Stimulated activated CD8-positive, alpha-beta memory T cell treated with anti-CD3 and anti-CD28 coated beads, Interleukin-4, amount 100 ng/mL, for 1 hour (primary cell): Measurements from ENCODE around the gene TRIM43.
"Not testable (repeated sequence)": the region's sequence is repeated elsewhere in the genome, so short reads cannot be mapped to it uniquely, and the experiment has no call there.

Experiments used
- DNase-seq, 2 donors: peaks; one replicate each; pipeline ENCODE4 v3.0.0-alpha.2; 2020; ENCODE audit warnings: low read depth in 2 of 2, low spot score in 1 of 2

TRIM43 gene

GRCh38 chr2:95641289-95641575 lies 49.4 kb downstream of the TRIM43 start:
- DNase-seq: not testable (repeated sequence)

GRCh38 chr2:95641787-95642186 lies 50.0 kb downstream of the TRIM43 start:
- not testable (repeated sequence) for DNase-seq

GRCh38 chr2:95642360-95642759 lies 50.6 kb downstream of the TRIM43 start:
- DNase-seq: not testable (repeated sequence)

- DNase-seq: not testable (repeated sequence)
Observed at GRCh38 chr2:95642951-95643350, 51.1 kb downstream of the TRIM43 start.

GRCh38 chr2:95645312-95645711 lies 53.5 kb downstream of the TRIM43 start:
- not testable (repeated sequence) for DNase-seq

GRCh38 chr2:95646274-95646994 lies 54.6 kb downstream of the TRIM43 start:
- DNase-seq: not testable (repeated sequence)

GRCh38 chr2:95648894-95649544 lies 57.2 kb downstream of the TRIM43 start:
- DNase-seq: not testable (repeated sequence)
